ENCODE results near the gene PSMD1.
"Not testable (repeated sequence)": the region's sequence is repeated elsewhere in the genome, so short reads cannot be mapped to it uniquely, and the experiment has no call there.

Gene PSMD1

DNA sequence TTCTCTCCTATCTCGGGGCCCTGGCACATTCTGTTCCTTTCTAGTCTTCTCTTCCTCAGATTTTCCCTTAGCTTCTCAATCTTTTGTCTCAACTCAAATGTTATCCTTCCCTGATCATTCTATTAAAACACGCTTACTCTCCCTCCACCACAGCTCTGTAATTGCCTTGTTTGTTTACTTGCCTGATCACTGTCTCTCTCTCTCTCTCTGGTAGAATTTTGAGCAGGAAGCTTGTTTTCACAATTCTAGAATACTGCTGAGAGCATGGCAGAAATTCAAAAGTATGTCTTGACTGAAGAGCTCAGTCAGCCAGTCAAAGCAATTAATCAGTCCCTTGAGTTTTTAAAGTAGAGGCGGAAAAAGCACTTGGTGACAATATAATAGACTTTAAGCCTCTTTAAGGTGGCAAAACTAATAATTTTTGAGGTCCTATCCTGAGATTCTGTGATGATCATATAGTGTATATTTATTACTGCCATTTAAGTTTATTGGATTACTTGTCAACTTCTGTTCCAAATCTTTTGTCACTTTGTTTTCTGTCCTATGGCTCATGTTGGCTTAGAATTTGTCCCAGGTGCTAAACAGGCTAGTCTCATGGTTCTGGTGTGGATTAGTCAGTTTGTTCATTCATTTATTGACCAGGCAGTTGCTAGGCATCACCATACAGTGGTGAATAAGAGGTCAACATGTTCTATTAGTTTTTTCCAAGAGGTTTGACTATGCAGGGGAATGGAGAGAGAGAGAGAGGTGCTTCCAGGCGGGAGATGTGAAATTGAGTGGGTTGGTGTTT is 2.3 kb downstream of the PSMD1 start:
- no peak for DNase-seq

- DNase-seq: no peak
These were observed 3.1 kb downstream of the PSMD1 start for GRCh38 chr2:231059756-231060155.

- no peak for DNase-seq
These were observed 6.1 kb downstream of the PSMD1 start for GRCh38 chr2:231062776-231063175.

GRCh38 chr2:231063347-231063746 is 6.7 kb downstream of the PSMD1 start:
- DNase-seq: no peak

DNA sequence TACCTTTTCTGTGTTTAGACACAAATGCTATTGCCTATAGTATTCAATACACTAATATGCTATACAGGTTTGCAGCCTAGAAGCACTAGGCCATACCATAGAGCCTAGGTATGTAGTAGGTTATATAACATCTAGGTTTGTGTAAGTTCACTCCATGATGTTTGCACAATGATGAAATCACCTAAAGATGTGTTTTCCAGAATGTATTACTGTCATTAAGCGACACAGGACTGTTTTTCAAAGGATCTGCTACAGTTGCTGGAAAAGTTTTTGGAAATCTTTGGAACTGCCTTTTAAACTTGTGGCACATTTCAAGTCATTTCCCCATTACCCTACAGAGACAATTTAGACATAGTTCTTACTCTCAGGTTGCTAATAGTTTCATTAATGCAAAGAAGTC is 9.3 kb downstream of the PSMD1 start:
- no peak for DNase-seq

- not testable (repeated sequence) for DNase-seq
These were observed 10.9 kb downstream of the PSMD1 start for GRCh38 chr2:231067531-231067930.

DNA sequence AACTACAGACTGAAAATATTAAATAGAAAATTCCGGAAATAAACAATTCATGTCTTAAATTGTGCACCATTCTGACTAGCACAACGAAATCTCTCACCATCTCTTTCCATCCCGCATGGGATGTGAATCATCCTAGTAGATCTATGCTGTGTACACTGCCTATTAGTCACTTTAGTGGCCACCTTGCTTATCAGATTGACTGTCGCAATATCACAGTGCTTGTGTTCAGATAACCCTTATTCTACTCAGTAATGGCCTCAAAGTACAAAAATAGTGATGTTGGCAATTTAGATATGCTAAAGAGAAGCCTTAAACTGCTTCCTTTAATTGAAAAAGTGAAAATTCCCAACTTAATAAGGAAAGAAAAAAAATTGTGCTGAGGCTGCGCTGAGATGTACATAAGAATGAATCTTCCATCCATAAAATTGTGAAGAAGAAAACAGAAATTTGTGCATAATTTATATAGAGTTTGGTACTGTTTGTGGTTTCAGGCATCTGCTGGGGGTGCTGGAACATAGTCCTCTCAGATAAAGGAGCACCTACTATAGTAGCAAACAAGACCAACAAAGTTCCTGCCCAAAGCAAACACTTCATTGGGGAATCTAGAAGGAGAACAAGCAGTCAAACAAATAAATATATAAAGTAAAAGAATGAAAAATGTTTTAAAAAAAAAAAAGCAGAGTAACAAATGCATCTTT is 12.0 kb downstream of the PSMD1 start:
- no peak for DNase-seq

- no peak for DNase-seq
These were observed 12.8 kb downstream of the PSMD1 start for GRCh38 chr2:231069379-231070054.

- DNase-seq: no peak
These were observed 27.9 kb downstream of the PSMD1 start for GRCh38 chr2:231084565-231084964.

- no peak for DNase-seq
These were observed 32.1 kb downstream of the PSMD1 start for GRCh38 chr2:231088754-231089153.

DNA sequence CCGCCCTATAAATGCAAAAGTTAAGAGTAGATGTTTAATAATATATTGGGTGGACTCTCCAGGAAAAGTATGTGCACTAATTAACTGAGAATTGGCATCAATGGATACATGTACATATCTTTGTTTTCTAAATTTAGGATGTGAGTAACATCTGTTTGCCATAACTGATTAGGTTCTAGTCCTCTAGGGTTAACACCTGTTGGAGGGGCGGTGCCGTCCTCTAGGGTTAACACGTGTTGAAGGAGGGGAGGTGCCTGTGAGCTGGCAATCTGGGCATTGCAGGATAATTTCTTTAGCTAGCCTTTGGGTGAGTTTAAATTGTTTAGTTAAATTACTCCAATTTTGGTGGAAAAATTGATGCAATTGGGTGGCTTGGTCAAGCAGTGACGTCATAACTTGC is 37.3 kb downstream of the PSMD1 start:
- no peak for DNase-seq

GRCh38 chr2:231094736-231095346 is 38.2 kb downstream of the PSMD1 start:
- no peak for DNase-seq

- no peak for DNase-seq
These were observed 43.3 kb downstream of the PSMD1 start for GRCh38 chr2:231099918-231100317.

- not testable (repeated sequence) for DNase-seq
These were observed 43.7 kb downstream of the PSMD1 start for GRCh38 chr2:231100321-231100720.

GRCh38 chr2:231100990-231101389 is 44.3 kb downstream of the PSMD1 start:
- no peak for DNase-seq

DNA sequence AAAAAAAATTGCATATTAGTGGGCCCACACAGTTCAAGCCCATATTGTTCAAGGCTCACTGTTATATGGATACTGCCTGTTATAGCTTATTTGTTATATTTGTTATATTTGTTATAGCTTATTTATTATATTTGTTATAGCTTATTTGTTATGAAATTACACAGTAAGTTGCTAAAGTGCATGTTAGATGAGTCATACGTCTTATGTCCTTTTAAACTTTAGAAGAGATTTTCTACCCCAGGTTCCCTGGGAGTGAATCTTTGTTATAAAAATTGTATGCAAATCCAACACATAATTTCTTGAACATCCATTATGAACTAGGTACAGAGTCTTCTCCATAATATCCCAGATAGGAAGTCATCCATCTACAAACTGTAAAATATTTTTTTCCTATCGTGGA is 46.1 kb downstream of the PSMD1 start:
- DNase-seq: no peak

DNA sequence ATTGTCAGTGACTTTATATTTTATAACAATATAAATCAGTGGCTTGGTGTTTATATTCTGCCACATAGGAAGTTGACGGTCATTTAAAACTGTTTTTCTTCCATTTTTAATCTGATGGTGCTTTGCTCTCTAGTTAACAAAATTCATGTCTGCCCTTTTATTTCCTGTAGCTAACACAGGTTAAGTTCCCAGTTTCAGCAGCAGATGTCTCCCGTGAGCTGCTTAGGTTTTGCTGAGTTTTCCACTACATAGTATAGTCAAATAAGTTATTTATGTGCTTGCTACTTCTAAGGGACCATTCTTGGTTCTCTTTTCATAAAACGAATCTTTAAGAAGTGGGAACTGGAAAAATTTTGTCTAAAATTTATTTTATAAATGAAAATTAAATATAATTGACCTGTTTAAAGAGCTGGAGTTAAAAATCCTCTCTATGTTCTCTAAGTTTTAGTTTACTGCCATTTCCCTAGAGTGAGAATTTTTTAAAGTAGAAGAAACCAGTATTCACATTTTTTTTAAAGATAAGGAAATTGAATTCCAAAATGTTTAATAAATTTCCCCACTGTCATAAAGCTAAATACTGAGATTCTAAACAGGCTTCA is 47.5 kb downstream of the PSMD1 start:
- peak; percentile 20 for DNase-seq

GRCh38 chr2:231110551-231110950 is 53.9 kb downstream of the PSMD1 start:
- no peak for DNase-seq

DNA sequence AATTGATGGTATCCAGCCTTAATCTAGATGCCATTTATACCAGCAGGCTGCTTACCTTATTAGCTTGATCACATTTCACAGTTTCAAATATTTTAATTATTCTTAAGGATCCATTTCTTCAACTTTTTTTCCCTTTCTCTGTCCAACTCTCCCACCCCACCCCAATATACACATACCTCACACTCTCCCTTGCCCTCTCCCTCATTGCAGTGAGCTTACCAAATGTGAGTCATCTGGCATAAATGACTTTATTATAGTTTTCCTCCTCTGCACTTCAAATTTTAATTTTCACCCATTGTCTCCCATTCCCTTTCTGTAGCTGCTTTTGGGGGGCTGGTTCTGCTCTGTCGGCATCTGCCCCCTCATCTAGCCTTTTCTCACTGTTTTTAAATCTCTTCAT is 55.3 kb downstream of the PSMD1 start:
- DNase-seq: no peak

GRCh38 chr2:231113489-231113888 is 56.8 kb downstream of the PSMD1 start:
- DNase-seq: no peak

GRCh38 chr2:231115651-231116050 is 59.0 kb downstream of the PSMD1 start:
- DNase-seq: no peak

DNA sequence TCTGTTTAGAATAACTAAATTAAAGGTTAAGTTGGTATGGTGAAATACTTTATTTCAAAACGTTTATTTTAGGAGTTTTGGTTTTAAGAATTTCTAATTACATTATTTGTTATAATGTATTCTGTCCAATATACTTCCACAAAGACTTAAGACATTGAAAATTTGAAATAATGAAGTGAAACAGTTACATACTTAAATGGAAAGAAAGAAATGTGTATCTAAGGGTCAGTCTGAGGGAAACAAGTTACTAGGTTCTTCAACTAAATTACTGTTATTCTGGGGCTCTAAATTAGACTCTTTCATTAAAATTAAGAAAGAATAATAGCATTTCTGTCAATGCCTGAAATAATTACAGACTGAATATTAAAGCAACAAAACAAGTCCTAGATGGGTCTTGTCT is 60.5 kb downstream of the PSMD1 start:
- no peak for DNase-seq

Measured in NCI-H345 (cell line).